ENCODE results near the gene CCDC194. TPM values are rescaled to one million over a fixed set of nuclear protein-coding genes. Genes with fewer than 3 reads are reported as not detected.

Gene CCDC194
- total and polyA plus RNA-seq, 2 of the 13 experiments (the other 11 are each of a cell fraction or from before 2014, with no cell fraction given) = 0.13 to 0.21 TPM

DNA sequence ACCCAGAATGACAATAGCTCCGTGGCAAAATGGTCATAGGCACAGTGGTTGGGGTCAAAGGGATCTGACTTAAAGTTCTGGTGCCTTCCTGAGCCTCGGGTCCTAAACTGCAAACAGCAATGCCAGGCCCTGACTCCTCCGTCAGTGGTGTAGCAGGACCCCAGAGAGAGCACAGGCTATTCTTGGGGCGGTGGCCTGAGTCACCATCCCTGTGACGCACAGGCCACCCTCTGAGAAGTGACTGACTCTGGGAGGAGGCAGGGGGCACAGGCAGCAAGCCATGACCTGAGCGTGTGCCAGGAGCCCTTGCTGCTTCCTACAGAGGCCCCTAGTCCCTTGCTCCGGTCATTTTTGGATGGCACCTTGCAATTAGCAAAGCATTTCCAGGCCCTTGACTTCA lies 35.6 kb downstream of the CCDC194 start:
- no peak for FAIRE-seq
- no peak overlapping the region for H3K4me3 ChIP-seq (replicated peaks in 1 of 3; ENCODE audit: insufficient read depth in 1 of 3, low read depth in 2 of 3, low read length in 3 of 3)
- H2AFZ ChIP-seq (ENCODE audit: low read length) = no peak overlapping the region
- no TSS peak for BruUV-seq (replicated peaks)
- no peaks in the 10 kb centered on the region for H3K36me3 ChIP-seq (replicated peaks in 1 of 2; ENCODE audit: control insufficient read depth in 1 of 2, insufficient read depth in 2 of 2, low read length in 2 of 2)
- H3K27me3 ChIP-seq (ENCODE audit: control insufficient read depth in 1 of 2, insufficient read depth in 2 of 2, low read length in 2 of 2) = peaks cover 3 to 11% of the 10 kb centered on the region in 2 experiments; a peak in 3 of 5 replicates
- DNase-seq (ENCODE audit: low spot score) = no peak
- no peaks in the 10 kb centered on the region for H4K20me1 ChIP-seq (ENCODE audit: insufficient read depth, low read length)
- H3K4me2 ChIP-seq (ENCODE audit: low read depth, low read length) = no peak overlapping the region; the same call in 1 of the 2 replicates
- no peak overlapping the region for H3K27ac ChIP-seq (ENCODE audit: extremely low read length, insufficient read depth, low read length)
- in situ Hi-C loops (cut with HindIII; ENCODE audit: extremely low pct_ligation_motif_present, low pct_unique_long_range_greater_than_20kb) (no loop called here), intact Hi-C loops (cut with micrococcal nuclease; ENCODE audit: unreplicated experiment) (no loop called here)
- no peak overlapping the region for H3K9ac ChIP-seq (ENCODE audit: insufficient read depth, low read depth, low read length)
- 33% methylated on average over 4 of the region's 7 CpGs for WGBS (ENCODE audit: low lambda C conversion rate)
- 0 out of 3 replicates have a peak, but pooled peaks have one; percentile 41 for ATAC-seq
- H3K4me1 ChIP-seq (ENCODE audit: insufficient read depth, low read length) = peaks cover 24% of the 10 kb centered on the region
- ChIA-PET POLR2A (no interaction called here), CTCF (ENCODE audit: low intra/inter-chr PET ratio, low total read pairs) (no interaction called here)
- no peaks in the 10 kb centered on the region for H3K79me2 ChIP-seq (ENCODE audit: insufficient read depth, low read length)
- H3K9me3 ChIP-seq (ENCODE audit: low read length) = no peaks in the 10 kb centered on the region
- no peak for TF ChIP-seq ATF7-NPFF (CRISPR knock-in tag; IDR thresholded peaks at IDR 0.05; ENCODE audit: low read depth)
- TF ChIP-seq HOXD1 (CRISPR knock-in tag; IDR thresholded peaks at IDR 0.05) = no peak
- no peak for TF ChIP-seq SMAD1 (CRISPR knock-in tag; IDR thresholded peaks at IDR 0.05; ENCODE audit: borderline replicate concordance, low read depth)
- no peak for TF ChIP-seq ZBTB26 (CRISPR knock-in tag; IDR thresholded peaks at IDR 0.05; ENCODE audit: borderline replicate concordance)
- no peak for TF ChIP-seq AKNA (CRISPR knock-in tag; IDR thresholded peaks at IDR 0.05; ENCODE audit: borderline replicate concordance)
- TF ChIP-seq GTF2F1 (IDR thresholded peaks at IDR 0.05; ENCODE audit: low read length) = no peak
- TF ChIP-seq, protein P1, sequence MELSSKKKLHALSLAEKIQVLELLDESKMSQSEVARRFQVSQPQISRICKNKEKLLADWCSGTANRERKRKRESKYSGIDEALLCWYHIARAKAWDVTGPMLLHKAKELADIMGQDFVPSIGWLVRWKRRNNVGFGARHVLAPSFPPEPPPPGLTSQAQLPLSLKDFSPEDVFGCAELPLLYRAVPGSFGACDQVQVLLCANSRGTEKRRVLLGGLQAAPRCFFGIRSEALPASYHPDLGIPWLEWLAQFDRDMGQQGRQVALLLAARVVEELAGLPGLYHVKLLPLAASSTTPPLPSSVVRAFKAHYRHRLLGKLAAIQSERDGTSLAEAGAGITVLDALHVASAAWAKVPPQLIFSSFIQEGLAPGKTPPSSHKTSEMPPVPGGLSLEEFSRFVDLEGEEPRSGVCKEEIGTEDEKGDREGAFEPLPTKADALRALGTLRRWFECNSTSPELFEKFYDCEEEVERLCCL (CRISPR knock-in tag; IDR thresholded peaks at IDR 0.05; ENCODE audit: borderline replicate concordance) = no peak
- no peak for TF ChIP-seq ZBTB42 (CRISPR knock-in tag; IDR thresholded peaks at IDR 0.05)
- no peak for TF ChIP-seq ZFYVE20 (CRISPR knock-in tag; IDR thresholded peaks at IDR 0.05; ENCODE audit: borderline replicate concordance, low read depth)
- TF ChIP-seq ZNF562 (CRISPR knock-in tag; IDR thresholded peaks at IDR 0.05; ENCODE audit: borderline replicate concordance) = no peak
- TF ChIP-seq, protein P2, sequence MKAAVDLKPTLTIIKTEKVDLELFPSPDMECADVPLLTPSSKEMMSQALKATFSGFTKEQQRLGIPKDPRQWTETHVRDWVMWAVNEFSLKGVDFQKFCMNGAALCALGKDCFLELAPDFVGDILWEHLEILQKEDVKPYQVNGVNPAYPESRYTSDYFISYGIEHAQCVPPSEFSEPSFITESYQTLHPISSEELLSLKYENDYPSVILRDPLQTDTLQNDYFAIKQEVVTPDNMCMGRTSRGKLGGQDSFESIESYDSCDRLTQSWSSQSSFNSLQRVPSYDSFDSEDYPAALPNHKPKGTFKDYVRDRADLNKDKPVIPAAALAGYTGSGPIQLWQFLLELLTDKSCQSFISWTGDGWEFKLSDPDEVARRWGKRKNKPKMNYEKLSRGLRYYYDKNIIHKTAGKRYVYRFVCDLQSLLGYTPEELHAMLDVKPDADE (CRISPR knock-in tag; IDR thresholded peaks at IDR 0.05) = no peak
- no peak for TF ChIP-seq MIER2 (CRISPR knock-in tag; IDR thresholded peaks at IDR 0.05)
